HG03469 (cell line): ENCODE results near the gene WNT7A.

ENCODE experiments used
- ATAC-seq: cut with Tn5 transposase; IDR thresholded peaks from one replicate; pipeline ENCODE4 v1.9.1; 2021; ENCODE audit warnings: mild to moderate bottlenecking, moderate library complexity, moderate number of reproducible peaks; ENCODE audit not compliant: unreplicated experiment

Gene WNT7A

GRCh38 chr3:13849018-13849417 is 30.9 kb downstream of the WNT7A start:
- no peak for ATAC-seq

DNA sequence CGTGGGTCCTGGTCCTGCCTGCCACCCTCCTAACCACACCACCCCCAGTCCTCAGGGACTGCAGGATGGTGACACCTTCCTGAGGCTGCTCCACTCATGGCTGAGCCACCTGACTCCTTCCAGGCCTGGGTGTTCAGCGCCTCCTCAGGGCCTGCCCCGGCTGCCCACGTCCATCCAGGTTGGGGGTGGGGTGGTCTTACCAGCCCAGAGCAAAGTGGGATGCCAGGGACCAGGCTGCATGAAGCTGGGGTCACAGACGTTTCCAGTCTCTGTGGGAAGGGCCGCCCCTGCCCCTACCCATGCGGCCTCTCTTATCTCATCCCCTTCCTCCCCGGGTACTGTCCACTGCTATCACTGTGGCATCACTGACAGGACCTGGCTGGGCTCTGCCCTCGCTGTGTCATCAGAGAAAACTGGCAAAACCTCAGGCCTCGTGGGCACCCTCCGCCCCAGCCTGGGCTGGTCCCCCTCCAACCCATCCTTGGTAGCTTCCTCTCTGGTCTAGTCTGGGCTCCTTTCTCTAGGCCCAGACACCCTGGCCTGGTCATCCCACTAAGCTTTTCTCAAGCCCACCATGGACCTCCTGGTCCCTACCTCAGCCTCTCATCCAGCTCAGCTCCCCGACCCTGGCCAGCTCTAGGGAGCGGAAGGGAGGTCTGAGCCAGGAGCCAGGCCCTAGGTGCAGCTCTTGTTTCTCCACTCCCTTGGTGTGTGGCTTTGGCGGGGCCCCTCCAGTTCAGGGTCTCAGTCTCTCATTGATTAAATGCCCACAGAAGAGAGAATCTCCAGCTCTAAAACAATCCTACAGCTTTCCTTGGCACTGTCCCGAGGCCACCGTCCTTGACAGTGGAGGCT is 32.9 kb downstream of the WNT7A start:
- ATAC-seq = no peak

DNA sequence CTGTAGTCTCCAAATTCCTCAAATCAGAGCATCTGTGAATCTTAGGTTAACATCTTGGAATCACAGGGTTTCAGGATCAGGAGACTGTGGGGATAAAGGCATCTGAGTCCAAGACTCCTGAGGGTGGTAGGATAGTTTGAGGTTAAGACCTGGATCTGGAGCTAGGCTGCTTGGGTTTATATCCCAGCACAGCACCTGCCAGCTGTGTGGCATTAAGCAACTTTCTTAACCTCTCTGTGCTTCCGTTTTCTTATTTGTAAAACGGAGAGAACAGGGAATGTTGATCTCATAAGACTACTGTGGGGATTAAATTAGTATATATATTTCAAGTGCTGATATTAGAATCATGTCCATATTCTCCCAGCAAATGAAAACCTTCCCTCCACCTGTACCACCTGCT is 33.6 kb downstream of the WNT7A start:
- no peak for ATAC-seq

- ATAC-seq = no peak
Observed at GRCh38 chr3:13845806-13846205, 34.1 kb downstream of the WNT7A start.

DNA sequence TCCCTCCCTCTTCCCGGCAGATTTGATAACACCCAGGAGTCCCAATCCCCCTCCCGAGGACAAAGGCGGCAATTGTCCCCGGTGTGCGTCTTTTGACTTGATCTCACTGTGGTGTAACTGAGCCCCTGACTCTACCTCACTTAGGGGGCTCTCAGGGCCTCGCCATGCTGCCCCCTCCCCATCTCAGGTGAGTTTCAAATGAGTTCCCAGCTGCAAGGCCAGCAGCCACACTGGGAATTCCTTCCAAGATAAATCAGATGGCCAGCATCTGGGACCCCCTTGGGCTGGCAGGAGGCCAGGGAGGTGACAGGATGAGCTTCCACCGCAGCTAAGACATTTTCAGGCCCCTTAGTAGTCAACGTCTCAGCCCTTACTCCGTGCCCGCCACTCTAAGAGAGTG is 35.0 kb downstream of the WNT7A start:
- no peak for ATAC-seq

DNA sequence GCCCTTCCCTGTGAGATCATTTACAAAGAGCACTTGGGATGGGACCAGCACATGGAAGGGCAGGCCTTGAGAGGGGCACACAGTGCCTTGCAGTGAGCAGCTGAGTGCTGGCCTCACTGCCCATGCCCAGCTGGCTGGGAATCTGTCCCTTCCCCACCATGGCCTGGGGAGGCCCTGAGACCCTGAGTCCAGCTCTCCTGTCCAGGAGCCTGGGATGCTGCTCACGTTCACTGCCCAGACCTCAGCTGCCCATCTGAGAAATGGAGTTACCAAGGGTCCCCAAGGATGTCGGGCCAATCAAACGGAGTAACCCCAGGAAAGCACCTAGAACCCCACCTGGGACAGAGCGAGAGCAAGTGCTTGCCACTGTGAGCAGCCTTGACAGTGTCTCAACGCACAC is 35.6 kb downstream of the WNT7A start:
- no peak for ATAC-seq

DNA sequence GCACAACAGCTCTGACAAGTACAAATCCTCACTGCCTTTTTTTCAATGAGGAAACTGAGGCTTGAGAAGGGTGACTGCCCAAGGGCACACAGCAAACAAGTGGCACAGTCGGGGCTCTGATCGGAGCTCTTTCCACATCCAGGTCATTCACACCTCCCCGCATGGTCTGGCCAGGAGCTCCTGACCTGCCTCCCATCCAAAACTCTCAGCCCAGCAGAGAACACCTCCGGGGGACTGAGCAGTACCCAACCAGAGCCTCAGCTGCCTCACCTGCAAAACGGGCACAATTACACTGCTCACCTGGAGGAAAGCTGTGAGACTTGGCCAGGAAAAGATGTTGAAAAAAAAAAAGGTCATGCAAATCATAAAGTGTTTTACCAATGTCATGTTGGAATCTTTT is 36.5 kb downstream of the WNT7A start:
- ATAC-seq = no peak

DNA sequence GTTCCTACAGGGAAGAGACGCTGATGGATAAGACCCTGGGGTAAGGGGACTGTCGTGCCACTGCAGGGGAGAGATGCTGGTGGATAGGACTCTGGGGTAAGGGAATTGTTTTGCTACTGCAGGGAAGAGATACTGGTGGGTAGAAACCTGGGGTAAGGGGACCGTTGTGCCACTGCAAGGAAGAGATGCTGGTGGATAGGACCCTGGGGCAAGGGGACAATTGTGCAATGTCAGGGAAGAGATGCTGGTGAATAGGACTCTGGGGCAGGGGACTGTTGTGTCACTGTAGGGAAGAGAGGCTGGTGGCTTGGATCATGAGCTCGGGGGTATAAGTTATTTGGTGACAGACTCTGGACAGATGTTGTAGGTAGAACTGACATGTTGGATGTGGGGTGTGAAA is 37.6 kb downstream of the WNT7A start:
- no peak for ATAC-seq

GRCh38 chr3:13841826-13842225 is 38.0 kb downstream of the WNT7A start:
- no peak for ATAC-seq

- no peak for ATAC-seq
Observed at GRCh38 chr3:13841141-13841540, 38.7 kb downstream of the WNT7A start.

DNA sequence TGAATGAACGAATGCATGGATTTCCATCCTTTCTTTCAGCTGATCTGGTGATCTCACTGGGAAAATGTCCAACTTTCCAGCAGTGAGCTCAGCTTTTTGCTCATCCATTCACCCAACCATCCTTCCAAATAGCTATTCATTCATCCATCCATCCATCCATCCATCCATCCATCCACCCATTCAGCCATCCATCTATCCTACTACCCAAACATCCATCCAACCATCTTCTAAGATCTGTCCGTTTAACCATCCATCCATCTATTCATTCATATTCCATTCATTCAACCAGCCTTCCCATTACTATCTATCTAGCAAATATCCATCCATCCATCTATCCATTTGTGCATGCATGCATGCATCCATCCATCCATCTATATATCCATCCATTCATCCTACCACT is 39.4 kb downstream of the WNT7A start:
- ATAC-seq = no peak

DNA sequence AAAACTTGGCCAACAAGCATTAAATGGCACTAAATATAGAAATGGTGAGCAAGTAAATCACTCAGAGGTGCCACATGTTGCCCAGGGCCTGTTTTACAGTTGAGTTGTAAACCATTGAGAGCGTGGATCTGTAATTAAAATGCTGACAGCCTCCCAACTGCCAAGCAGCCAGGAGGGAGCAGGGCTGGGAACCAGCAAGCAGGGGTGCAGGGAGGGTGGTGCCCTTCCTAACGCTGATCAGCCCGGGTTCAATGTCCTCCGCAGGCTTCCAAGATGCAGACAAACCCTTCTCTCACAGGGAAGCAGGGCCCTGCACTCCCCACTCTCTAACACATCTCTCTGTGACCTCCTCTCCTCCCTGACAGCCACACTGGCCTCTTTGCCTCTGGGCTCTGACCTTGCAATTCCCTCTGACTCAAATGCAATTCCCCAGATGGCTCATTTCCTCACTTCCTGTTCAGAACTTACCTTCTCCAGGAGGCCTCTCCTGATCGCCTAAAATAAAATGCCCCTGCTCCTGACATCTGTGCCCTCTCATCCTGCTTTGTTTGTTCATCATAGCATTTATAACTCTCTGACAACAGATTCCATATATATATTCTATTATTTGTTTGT is 40.0 kb downstream of the WNT7A start:
- no peak for ATAC-seq

- ATAC-seq = no peak
Observed at GRCh38 chr3:13839253-13839652, 40.6 kb downstream of the WNT7A start.

DNA sequence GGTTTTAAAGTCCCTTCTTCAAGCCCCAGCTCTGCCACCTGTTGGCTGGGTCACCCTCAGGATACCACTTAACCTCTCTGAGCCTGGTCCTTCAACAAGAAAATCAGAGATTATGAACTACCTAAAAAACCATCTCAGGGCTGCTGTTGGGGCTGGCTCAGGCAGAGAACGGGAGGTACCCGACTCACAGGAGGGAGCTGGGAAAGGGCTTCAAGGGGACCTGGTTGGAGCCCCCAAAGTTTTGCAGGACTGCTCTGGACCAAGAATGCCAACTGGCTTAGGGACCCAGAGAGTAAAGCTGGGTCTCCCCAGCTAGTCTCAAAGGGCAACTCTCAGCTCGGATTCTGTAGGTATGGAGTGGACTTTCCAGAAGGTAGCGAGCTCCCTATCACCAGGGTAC is 41.5 kb downstream of the WNT7A start:
- ATAC-seq = no peak

- ATAC-seq = no peak
Observed at GRCh38 chr3:13837751-13838150, 42.1 kb downstream of the WNT7A start.

- ATAC-seq = no peak
Observed at GRCh38 chr3:13836658-13837587, 42.9 kb downstream of the WNT7A start.

DNA sequence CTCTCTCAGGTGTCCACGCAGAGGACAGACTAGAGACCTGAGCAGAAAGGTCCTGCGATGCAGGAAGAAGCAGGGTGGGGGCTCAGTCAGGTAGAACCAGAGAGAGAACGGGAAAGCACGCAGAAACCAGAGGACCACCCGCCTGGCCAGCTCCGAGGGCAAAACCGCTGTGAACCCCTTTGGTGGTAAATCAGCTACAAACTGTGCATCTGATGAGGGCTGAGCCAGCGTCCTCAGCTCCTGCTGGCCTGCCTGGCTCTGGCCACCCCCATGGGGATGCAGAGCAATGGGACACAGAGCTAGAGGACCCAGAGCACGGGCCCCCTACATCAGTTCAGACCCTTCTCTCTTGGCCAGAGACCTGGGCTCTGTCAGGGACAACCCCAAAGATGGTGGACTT is 44.6 kb downstream of the WNT7A start:
- no peak for ATAC-seq

DNA sequence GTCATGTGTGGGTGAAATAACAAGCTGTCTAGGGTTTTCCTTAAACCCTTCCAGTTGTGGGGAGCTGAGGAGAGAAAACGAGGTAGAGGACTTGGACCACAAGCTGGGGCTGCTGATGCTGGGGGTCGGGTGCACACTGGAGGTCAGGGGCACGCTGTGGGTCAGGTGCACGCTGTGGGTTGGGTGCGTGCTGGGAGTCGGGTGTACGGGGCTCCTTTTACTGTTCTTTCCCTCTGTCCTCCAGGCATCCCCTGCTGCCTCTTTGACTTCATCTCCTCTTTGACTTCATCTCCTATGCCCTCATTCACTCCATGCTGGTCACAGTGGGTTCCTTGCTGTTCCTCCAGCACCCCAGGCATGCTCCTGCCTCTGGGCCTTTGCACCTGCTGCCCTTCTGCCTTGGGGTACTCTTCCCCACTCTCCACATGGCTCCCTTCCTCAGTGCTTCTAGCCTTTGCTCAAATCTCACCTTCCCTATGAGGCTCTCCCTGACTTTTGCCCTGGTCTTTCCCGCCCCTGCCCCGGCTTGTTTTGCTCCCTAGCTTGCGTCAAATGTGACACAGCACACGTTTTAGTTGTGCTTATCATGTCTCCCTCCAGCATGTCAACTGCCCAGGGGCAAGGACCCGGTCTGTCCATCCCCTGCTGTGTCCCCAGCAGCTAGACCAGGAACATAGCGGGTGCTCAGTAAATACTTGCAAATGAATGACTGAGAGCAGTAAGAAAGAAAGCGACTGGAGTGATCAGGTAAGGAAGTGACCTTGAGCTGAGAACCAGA is 45.4 kb downstream of the WNT7A start:
- ATAC-seq = no peak

DNA sequence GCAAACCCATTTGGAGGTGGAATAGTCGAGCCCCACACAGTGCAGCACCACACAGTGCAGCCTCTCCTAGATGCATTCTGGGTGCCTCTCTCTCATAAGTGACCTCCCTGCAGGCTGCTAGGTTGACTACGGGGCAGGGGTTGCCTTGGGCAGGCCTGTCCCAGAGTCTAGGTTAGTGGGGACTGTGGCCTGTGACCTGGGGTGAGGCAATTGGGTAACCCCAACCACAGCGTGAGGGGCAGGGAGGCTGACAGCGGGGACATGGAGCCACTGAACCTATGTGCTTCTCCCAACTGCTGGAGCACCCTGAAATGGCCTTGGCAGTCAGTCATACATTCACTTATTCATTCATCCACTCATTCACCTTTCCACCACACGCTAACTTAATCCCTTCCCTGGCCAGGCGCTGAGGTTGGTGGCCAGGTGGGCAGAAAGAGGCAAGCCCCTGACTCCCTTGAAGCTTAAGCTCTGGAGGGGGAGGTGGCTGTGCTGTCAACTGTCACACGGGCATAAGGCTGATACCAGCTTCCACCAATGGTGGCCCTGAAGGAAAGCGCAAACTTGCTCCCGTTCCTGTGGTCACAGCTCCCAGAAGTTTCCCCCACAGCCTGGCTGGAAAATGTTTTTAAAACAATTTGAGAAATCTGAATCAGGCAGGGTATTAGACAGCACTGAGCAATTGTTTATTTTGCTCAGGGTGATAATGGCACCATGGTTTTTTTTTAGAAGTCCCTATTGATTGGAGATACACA is 46.2 kb downstream of the WNT7A start:
- no peak for ATAC-seq

GRCh38 chr3:13832130-13832529 is 47.7 kb downstream of the WNT7A start:
- ATAC-seq = no peak
